ENCODE results near the gene E2F3.
"Not testable (repeated sequence)": the region's sequence is repeated elsewhere in the genome, so short reads cannot be mapped to it uniquely, and the experiment has no call there.

The E2F3 gene

DNA sequence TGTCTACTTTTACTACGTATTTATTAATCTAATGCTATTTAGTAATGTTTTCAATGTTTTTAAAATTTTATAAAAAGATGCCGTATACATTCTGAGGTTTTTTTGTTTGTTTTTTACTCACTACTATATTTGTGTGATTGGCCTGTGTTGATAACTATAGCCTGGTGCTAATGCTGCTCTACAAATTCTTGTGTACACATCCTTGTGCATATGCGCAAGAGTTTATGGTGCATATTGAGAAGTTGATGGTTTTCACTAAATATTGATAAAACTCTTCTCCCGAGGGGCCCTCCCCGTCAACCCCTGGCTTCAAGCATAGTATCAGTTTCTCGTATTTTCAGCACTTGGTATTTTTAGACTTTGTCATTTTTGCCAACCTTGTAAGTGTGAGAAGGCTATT lies 59.9 kb downstream of the E2F3 start:
- TF ChIP-seq, protein P1, sequence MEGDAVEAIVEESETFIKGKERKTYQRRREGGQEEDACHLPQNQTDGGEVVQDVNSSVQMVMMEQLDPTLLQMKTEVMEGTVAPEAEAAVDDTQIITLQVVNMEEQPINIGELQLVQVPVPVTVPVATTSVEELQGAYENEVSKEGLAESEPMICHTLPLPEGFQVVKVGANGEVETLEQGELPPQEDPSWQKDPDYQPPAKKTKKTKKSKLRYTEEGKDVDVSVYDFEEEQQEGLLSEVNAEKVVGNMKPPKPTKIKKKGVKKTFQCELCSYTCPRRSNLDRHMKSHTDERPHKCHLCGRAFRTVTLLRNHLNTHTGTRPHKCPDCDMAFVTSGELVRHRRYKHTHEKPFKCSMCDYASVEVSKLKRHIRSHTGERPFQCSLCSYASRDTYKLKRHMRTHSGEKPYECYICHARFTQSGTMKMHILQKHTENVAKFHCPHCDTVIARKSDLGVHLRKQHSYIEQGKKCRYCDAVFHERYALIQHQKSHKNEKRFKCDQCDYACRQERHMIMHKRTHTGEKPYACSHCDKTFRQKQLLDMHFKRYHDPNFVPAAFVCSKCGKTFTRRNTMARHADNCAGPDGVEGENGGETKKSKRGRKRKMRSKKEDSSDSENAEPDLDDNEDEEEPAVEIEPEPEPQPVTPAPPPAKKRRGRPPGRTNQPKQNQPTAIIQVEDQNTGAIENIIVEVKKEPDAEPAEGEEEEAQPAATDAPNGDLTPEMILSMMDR (conservative IDR thresholded peaks at IDR 0.05; ENCODE audit: control insufficient read depth, insufficient read depth, low read depth, low read length), result no peak
- H3K4me3 ChIP-seq (ENCODE audit: control insufficient read depth, low read depth, low read length), result no peak overlapping the region
- no peak for DNase-seq (ENCODE audit: low read depth)

DNA sequence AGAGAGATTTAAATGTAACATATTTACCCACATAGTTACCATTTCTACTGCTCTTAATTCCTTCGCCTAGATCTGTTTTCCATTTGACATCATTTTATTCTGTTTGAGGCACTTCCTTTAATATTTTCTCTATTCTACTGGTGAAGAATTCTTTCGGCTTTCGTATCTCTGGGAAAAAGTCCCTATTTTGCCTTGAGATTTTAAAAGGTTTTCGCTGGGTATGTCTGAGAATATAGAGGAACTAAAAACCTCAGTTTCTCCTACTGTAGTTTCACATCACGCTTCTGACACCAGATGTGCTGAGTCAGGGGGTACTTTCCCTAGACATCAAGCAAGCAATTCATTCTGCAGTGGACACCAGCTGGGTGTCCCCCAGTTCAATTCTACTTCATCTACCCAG lies 61.7 kb downstream of the E2F3 start:
- no peak overlapping the region for H3K4me3 ChIP-seq (ENCODE audit: control insufficient read depth, low read depth, low read length)
- DNase-seq (ENCODE audit: low read depth), result no peak
- TF ChIP-seq, protein P1 (conservative IDR thresholded peaks at IDR 0.05; ENCODE audit: control insufficient read depth, insufficient read depth, low read depth, low read length), result no peak

DNA sequence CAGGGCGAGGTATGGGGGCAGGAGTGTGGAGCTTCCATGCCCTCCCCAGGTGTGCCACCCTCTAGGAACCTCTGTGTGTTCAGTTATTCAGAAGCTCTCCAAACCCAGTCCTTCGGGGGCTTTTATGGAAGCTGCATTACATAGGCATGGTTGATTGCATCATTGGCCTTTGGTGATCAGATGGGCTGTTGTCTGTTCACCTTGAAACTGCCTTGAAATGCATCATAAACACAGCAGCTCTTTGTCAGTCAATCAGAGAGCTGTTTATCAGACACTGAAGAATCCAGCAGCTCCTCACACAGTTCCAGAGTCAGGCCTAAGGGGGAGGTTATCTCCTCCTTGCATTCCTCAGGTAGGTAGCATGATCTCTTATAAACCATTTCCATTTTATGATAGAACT lies 62.4 kb downstream of the E2F3 start:
- no peak for DNase-seq (ENCODE audit: low read depth)
- TF ChIP-seq, protein P1 (conservative IDR thresholded peaks at IDR 0.05; ENCODE audit: control insufficient read depth, insufficient read depth, low read depth, low read length), result no peak
- H3K4me3 ChIP-seq (ENCODE audit: control insufficient read depth, low read depth, low read length), result no peak overlapping the region

DNA sequence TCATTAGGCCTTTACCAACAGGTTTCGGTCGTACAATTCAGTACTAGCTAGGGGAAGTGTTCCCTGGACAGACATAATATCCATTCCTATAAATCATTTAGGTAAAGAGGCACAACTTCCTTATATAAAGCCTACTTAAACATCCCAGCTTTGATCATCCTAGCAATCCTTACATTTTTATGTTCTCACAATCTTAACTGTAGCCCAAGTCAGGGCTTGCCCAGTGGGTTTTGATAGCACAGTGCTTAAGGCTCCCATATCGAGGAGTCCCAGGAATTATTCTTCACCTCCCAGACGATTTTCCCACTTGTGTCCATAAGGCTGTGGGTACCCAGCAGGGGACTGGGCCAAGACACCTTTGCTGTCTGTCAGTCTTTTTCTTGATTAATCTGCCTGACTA lies 63.2 kb downstream of the E2F3 start:
- no peak for DNase-seq (ENCODE audit: low read depth)
- no peak overlapping the region for H3K4me3 ChIP-seq (ENCODE audit: control insufficient read depth, low read depth, low read length)
- TF ChIP-seq, protein P1 (conservative IDR thresholded peaks at IDR 0.05; ENCODE audit: control insufficient read depth, insufficient read depth, low read depth, low read length), result no peak

DNA sequence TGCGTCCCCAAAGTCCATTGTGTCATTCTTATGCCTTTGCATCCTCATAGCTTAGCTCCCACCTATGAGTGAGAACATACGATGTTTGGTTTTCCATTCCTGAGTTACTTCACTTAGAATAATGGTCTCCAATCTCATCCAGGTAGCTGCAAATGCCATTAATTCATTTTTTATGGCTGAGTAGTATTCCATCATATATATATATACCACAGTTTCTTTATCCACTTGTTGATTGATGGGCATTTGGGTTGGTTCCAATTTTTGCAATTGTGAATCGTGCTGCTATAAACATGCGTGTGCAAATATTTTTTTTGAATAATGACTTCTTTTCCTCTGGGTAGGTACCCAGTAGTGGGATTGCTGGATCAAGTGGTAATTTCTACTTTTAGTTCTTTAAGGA lies 63.9 kb downstream of the E2F3 start:
- H3K4me3 ChIP-seq (ENCODE audit: control insufficient read depth, low read depth, low read length); DNase-seq (ENCODE audit: low read depth): not testable (repeated sequence)

DNA sequence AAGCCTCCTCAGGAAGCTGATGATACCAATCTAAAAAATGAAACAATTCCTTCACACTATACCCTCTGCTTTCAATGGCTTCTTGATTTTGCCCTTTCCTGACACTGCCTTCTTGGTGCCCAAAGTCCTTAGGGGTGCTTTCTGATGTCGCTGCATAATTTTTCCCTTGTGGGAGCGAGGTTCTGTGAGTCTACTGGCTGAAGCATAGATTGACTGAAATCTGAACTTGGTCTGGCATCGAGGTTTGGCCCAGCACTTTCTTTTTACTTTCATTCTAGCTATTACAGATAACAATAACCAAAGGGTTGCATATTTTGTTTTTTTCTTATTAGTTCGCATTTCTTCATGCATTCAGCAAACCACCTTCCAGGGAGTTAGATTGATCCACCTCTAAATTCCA lies 65.8 kb downstream of the E2F3 start:
- TF ChIP-seq, protein P1 (conservative IDR thresholded peaks at IDR 0.05; ENCODE audit: control insufficient read depth, insufficient read depth, low read depth, low read length), result no peak
- DNase-seq (ENCODE audit: low read depth), result no peak
- no peak overlapping the region for H3K4me3 ChIP-seq (ENCODE audit: control insufficient read depth, low read depth, low read length)

DNA sequence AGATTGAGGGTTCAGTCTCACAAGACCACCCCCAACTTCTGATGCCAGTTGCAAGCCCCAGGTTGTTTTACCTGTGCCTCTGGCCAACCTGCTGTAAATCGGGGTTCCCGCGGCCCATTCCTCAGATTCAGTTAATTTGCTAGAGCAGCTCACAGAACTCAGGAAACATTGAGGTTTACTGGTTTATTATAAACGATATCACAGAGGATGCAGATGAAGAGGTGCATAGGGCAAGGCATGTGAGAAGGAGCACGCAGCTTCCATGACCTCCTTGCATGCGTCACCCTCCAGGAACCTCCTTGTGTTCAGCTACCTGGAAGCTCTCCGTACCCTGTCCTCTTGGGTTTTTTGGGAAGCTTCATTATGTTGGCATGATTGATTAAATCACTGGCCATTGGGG lies 66.5 kb downstream of the E2F3 start:
- H3K4me3 ChIP-seq (ENCODE audit: control insufficient read depth, low read depth, low read length), result no peak overlapping the region
- DNase-seq (ENCODE audit: low read depth), result no peak
- TF ChIP-seq, protein P1 (conservative IDR thresholded peaks at IDR 0.05; ENCODE audit: control insufficient read depth, insufficient read depth, low read depth, low read length), result no peak
